Duodenal mucosa (tissue), 2 donors: ENCODE data around the gene PEAK1.
A peak's percentile ranks its signal among the peaks of the same experiment; 100 is the strongest.

ENCODE experiments used
- H3K27ac ChIP-seq: one replicate; pipeline ENCODE4 v1.7.0; 2013; ENCODE audit warnings: low read depth, low read length
- H3K27me3 ChIP-seq, 2 donors: one replicate each; pipeline ENCODE4 v1.7.0; 2013; ENCODE audit warnings: low read length in 2 of 2, control low read depth in 1 of 2; ENCODE audit not compliant: insufficient read depth in 2 of 2, control insufficient read depth in 1 of 2
- H3K36me3 ChIP-seq, 2 donors: one replicate each; pipeline ENCODE4 v1.7.0; 2013; ENCODE audit warnings: low read length in 2 of 2, control low read depth in 1 of 2; ENCODE audit not compliant: insufficient read depth in 2 of 2, control insufficient read depth in 1 of 2
- H3K4me1 ChIP-seq, 2 donors: one replicate each; pipeline ENCODE4 v1.7.0; 2013; ENCODE audit warnings: low read length in 2 of 2, control low read depth in 1 of 2; ENCODE audit not compliant: insufficient read depth in 2 of 2, control insufficient read depth in 1 of 2
- H3K4me3 ChIP-seq, 2 donors: one replicate each; pipeline ENCODE4 v1.7.0; 2013; ENCODE audit warnings: low read length in 2 of 2, low read depth in 1 of 2
- H3K9ac ChIP-seq, 2 donors: one replicate each; pipeline ENCODE4 v1.7.0; 2013; ENCODE audit warnings: low read length in 2 of 2, low read depth in 1 of 2
- H3K9me3 ChIP-seq, 2 donors: one replicate each; pipeline ENCODE4 v1.7.0; 2013; ENCODE audit warnings: low read length in 2 of 2, control low read depth in 1 of 2; ENCODE audit not compliant: control insufficient read depth in 1 of 2

PEAK1 gene, protein sequence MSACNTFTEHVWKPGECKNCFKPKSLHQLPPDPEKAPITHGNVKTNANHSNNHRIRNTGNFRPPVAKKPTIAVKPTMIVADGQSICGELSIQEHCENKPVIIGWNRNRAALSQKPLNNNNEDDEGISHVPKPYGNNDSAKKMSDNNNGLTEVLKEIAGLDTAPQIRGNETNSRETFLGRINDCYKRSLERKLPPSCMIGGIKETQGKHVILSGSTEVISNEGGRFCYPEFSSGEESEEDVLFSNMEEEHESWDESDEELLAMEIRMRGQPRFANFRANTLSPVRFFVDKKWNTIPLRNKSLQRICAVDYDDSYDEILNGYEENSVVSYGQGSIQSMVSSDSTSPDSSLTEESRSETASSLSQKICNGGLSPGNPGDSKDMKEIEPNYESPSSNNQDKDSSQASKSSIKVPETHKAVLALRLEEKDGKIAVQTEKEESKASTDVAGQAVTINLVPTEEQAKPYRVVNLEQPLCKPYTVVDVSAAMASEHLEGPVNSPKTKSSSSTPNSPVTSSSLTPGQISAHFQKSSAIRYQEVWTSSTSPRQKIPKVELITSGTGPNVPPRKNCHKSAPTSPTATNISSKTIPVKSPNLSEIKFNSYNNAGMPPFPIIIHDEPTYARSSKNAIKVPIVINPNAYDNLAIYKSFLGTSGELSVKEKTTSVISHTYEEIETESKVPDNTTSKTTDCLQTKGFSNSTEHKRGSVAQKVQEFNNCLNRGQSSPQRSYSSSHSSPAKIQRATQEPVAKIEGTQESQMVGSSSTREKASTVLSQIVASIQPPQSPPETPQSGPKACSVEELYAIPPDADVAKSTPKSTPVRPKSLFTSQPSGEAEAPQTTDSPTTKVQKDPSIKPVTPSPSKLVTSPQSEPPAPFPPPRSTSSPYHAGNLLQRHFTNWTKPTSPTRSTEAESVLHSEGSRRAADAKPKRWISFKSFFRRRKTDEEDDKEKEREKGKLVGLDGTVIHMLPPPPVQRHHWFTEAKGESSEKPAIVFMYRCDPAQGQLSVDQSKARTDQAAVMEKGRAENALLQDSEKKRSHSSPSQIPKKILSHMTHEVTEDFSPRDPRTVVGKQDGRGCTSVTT (N-terminal part only)

DNA sequence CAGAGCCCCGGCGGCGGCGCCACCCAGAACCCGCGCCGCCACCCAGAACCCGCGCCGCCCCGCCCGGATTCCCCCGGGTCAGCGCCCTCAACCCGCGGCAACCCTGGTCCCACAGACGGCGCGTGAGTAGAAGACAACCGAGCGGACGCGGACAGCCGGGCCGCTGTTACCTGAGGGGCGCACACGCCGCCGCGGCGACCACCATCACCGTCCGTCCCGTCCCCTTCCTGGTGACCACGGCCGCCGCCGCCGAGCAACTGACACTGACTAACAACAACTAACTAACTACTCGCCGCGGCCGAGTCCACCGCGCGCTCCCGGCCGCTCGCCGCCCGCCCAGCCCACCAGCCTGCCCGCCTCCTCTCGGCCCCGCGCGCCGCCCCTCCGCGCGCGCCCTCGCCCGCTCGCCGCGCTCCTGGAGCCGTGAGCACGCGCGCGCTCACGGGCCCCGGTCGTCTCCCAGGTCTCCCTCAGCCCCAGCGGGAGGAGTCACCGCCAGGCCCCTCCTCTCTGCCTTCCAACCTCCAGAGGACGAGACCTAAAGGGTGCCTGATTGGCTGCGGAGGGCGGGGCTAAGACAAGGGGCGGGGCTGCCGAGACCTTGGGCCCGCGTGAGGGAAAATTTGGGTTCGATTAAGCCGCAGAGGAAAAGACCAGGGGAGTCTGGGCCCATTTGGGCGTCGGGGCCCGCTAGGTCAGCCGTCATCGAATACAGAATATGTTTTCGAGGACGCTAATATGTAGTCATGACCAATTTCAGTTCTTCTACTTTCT, at the start of gene PEAK1:
Gene PEAK1 (minus strand): TSS at position 269 of the 774 bp plus-strand sequence. CDS start 238,178 bp downstream, outside the sequence.
- Histone ChIP-seq H3K36me3 (no peaks in the 10 kb centered on the region), H3K4me1 (peaks cover 19 to 35% of the 10 kb centered on the region in 2 donors), H3K9ac (peak within 1 kb of the TSS; percentile 87 to 97), H3K4me3 (peak within 1 kb of the TSS; percentile 87 to 96), H3K27ac (peak within 1 kb of the TSS; percentile 90), H3K27me3 (no peaks in the 10 kb centered on the region), H3K9me3 (no peaks in the 10 kb centered on the region)

DNA sequence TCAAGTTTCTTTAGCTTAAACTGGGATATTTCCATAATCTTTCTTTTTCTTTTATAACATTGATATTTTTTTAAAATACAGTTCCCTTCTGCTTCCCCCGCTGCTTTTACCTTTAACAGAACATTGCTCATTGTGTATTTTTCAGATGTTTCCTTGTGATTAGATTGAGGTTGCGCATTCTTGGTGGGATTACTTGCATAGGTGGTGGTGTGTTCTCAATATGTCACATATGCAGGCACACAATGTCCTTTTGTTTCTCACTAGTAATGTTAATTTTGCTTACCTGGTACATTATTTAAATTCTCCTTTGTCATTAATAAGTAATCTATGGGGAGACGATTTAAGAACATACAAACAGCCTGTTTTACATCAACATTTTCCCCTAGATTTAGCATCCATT, 49.0 kb upstream of the PEAK1 start:
- peaks cover 22 to 63% of the 10 kb centered on the region in 2 donors for H3K36me3 ChIP-seq
- no peaks in the 10 kb centered on the region for H3K9me3 ChIP-seq
- no peak overlapping the region for H3K9ac ChIP-seq
- peaks cover 3% of the 10 kb centered on the region in 2 donors for H3K4me1 ChIP-seq
- H3K27me3 ChIP-seq, result no peaks in the 10 kb centered on the region
- H3K4me3 ChIP-seq, result no peak overlapping the region
- no peak overlapping the region for H3K27ac ChIP-seq

DNA sequence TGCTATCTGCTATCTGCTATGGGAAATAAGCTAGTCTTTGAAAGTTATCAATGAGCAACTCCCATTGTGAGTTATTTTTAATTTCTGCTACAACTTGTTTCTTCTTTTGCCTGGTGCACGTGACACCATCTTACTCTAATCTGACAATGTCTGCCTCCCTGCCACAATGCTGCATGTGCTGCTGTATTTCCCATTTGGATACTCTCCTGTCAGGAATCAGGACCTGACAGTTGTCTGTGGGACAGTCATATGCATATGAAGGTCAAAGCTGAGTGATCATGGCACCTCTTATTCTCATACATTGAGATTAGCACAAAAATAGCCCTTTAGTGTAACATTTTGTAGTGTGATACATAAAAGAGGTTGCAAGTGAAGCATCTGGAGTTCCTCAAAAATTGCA, 46.6 kb upstream of the PEAK1 start:
- Histone ChIP-seq H3K4me3 (no peak overlapping the region), H3K9ac (no peak overlapping the region), H3K4me1 (peaks cover 3% of the 10 kb centered on the region in 2 donors), H3K36me3 (peaks cover 15 to 54% of the 10 kb centered on the region in 2 donors), H3K27me3 (no peaks in the 10 kb centered on the region), H3K9me3 (no peaks in the 10 kb centered on the region), H3K27ac (no peak overlapping the region)

DNA sequence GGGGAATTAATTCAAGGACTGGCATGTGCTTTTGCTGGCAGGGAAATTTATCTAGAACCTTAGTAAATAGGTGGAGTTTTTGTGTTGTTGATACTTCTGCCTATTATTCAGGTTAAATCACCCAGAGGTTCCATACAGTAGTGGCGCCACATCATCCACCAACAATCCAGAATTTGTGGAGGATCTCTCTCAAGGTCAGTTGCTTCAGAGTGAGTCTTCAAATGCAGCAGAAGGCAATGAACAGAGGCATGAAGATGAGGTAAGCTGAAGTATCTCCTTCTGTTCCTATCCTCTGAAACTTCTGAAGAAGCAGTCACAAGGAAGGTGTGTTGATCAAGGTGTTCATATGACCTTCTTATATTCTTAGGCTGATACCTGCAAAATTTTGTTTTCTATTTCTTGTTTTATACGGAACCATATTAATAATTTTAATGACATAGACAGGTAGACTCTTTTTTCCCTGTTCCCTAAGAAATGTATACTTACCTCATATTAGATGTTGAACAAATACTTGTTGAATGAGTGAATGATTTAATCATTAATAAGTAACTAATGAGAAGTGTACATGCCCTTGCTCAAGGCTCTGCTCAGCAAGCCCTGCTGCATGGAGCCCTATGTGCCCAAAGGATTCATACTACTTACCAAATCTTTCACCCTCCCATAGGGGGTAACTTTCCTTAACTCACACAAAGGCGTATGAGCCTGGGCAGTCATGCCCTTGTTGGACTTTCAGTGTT, 44.4 kb upstream of the PEAK1 start:
- peaks cover 6 to 59% of the 10 kb centered on the region in 2 donors for H3K36me3 ChIP-seq
- H3K27me3 ChIP-seq, result no peaks in the 10 kb centered on the region
- H3K9ac ChIP-seq, result no peak overlapping the region
- H3K4me1 ChIP-seq, result peaks cover 3% of the 10 kb centered on the region in 2 donors
- no peak overlapping the region for H3K27ac ChIP-seq
- no peaks in the 10 kb centered on the region for H3K9me3 ChIP-seq
- H3K4me3 ChIP-seq, result no peak overlapping the region

DNA sequence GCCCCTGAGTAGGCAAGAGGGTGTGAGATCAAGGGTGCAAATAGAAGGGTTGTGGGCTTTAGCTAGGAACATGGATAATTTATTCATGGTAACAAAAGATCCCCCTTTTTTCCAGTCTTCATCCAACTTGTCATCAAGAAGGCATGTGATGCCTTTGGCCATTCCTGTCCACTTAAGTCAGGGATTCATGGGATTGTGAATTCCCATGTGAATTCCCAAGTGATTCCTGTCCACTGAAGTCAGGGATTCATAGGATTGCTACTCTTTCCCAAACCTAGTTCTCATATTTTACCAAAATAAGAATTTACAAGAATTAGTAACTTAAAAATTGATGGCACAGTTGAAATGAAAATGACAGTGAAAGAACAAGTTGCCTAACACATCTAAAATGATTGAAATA, 41.6 kb upstream of the PEAK1 start:
- Histone ChIP-seq H3K9me3 (no peaks in the 10 kb centered on the region), H3K27ac (no peak overlapping the region), H3K4me3 (no peak overlapping the region), H3K4me1 (peaks cover 11 to 18% of the 10 kb centered on the region in 2 donors), H3K36me3 (peaks cover under 1 to 42% of the 10 kb centered on the region in 2 donors), H3K27me3 (no peaks in the 10 kb centered on the region), H3K9ac (no peak overlapping the region)

DNA sequence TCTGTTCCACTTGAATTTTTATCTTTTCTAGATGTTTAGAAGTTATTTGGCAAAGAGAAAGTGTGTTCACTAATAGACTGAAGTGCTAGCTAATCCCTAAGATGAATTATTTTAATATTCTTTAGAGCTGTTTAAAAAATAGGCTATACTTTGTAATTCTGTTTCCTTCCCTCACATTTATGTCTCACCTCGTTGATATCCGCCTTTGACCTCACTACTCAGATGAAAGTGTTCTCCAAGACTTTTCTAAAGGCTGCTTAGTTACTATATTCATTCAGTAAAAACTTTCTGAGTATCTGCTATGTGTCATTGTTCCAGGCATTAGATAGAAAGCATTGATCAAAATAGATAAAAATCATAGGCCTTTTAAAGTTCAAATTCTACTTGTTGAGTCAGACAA, 39.1 kb upstream of the PEAK1 start:
- no peaks in the 10 kb centered on the region for H3K27me3 ChIP-seq
- no peaks in the 10 kb centered on the region for H3K9me3 ChIP-seq
- peaks cover 0 to 23% of the 10 kb centered on the region in 2 donors for H3K36me3 ChIP-seq
- H3K27ac ChIP-seq, result no peak overlapping the region
- peaks cover 11 to 24% of the 10 kb centered on the region in 2 donors for H3K4me1 ChIP-seq
- no peak overlapping the region for H3K4me3 ChIP-seq
- H3K9ac ChIP-seq, result no peak overlapping the region

DNA sequence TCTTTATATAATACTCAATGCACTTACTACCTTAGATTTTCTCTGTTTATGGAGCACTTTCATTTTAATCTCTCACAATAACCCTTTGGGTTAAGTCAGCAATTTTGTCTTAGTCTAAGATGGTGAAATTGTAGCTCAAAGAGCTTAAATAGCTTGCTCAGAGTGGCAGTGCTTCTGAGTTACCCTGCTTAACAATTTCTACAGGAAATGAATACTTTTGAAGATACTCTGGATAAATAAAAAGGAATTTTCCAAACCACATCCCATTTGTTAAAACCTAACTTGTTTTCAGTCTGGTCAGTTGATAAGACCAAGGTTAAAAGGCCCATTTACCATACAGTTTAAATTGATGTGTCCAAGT, 38.0 kb upstream of the PEAK1 start:
- peaks cover 11 to 24% of the 10 kb centered on the region in 2 donors for H3K4me1 ChIP-seq
- no peak overlapping the region for H3K4me3 ChIP-seq
- H3K27ac ChIP-seq, result no peak overlapping the region
- H3K36me3 ChIP-seq, result peaks cover 0 to 17% of the 10 kb centered on the region in 2 donors
- H3K9me3 ChIP-seq, result no peaks in the 10 kb centered on the region
- no peaks in the 10 kb centered on the region for H3K27me3 ChIP-seq
- no peak overlapping the region for H3K9ac ChIP-seq

DNA sequence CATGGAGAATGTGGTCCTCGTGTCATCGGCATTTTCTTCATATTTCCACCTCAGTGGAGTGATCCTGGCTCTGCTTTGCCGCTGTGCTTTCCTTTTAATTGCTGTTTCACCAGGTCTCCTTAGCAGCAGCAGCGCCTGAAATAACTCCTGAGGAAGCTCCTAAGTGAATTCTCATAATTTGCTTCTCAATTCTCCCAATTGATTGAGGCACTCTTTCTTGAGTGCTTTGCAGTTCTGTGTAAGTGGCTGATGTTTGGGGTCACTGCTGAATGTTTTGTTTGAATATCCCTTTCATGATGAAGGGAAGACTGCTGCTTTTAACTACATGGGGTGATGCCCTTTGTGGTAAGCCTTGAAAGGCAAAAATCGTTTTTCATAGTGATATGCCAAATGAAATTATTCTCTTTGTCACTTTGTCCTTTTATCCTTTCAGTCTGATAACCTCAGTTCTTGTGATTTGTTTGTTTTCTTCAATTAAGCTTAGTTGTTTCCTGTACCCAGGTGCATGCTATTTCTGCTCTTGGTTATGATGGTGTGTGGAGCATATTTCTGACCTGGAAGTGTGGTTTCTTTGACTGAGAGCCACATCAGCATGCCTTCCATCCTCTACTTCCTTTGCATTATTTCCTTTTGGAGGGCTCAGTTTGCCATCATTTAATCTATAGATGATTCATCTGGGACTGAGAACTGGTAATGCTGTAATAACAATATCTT, 37.4 kb upstream of the PEAK1 start:
- Histone ChIP-seq H3K4me1 (peaks cover 11 to 24% of the 10 kb centered on the region in 2 donors), H3K27ac (no peak overlapping the region), H3K4me3 (no peak overlapping the region), H3K36me3 (peaks cover 0 to 17% of the 10 kb centered on the region in 2 donors), H3K27me3 (no peaks in the 10 kb centered on the region), H3K9ac (no peak overlapping the region), H3K9me3 (no peaks in the 10 kb centered on the region)

DNA sequence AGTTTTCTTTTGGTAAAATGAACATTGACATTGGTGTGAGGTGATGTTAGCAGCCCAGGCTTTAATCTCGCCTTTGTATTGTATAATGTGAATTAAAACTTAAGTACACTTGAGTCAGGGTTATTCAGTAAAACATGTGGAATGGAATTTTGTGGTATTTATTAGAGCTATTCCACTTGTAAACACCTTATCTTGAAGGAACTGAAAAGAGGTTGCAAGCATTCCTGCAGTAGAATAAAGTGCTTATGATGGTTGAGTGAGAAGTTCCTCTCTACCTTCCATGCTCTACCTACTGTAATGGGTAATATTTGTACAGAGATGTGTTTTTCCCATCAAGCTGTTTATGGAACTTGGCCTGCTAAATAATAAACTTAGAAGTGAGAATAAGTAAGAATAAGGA, 36.8 kb upstream of the PEAK1 start:
- Histone ChIP-seq H3K9ac (no peak overlapping the region), H3K27me3 (no peaks in the 10 kb centered on the region), H3K4me3 (no peak overlapping the region), H3K4me1 (peaks cover 11 to 24% of the 10 kb centered on the region in 2 donors), H3K27ac (no peak overlapping the region), H3K9me3 (no peaks in the 10 kb centered on the region), H3K36me3 (peaks cover 0 to 17% of the 10 kb centered on the region in 2 donors)
